GM21367 (cell line): ENCODE results near the gene RPL22.
"Not testable (repeated sequence)": the region's sequence is repeated elsewhere in the genome, so short reads cannot be mapped to it uniquely, and the experiment has no call there.

Source experiments
- ATAC-seq: cut with Tn5 transposase; IDR thresholded peaks from one replicate; pipeline ENCODE4 v1.9.1; 2021; ENCODE audit not compliant: unreplicated experiment

Gene RPL22

GRCh38 chr1:6234502-6235295 is 35.3 kb upstream of the RPL22 start:
- no peak for ATAC-seq

DNA sequence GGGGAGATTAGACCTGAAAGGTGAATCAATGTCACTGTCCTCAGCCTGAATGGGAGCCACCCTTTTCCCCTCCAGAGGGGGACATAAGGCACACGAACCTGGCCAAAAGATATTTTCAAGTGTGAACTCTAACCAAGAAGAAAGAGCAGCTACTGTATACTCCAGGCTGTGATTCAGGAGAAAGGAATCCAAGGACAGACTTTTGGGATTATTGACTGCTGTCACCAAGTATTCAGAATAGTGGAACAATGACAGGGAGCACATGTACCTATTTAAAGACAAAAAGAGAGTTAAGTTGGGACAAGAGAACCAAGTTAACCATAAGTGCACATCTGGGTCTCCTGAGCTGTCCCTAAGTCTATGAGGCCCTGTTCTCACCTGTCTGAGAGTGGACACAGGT is 34.0 kb upstream of the RPL22 start:
- ATAC-seq, result no peak

DNA sequence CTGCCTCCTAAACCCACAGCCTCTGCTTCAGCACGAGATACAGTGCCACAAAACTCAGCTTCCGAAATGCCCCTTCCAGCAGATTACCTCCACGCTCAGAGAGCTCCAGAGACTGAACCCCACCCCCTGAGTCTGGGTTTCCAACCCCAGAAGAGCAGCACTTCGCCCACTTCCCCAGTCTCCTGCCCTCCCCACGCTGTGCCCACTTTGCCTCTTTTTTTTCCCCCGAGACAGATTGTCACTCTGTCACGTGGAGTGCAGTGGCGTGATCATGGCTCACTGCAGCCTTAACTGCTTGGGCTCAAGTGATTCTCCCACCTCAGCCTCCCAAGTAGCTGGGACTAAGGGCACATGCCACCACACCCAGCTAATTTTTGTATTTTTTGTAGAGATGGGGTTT is 26.3 kb upstream of the RPL22 start:
- ATAC-seq, result no peak

DNA sequence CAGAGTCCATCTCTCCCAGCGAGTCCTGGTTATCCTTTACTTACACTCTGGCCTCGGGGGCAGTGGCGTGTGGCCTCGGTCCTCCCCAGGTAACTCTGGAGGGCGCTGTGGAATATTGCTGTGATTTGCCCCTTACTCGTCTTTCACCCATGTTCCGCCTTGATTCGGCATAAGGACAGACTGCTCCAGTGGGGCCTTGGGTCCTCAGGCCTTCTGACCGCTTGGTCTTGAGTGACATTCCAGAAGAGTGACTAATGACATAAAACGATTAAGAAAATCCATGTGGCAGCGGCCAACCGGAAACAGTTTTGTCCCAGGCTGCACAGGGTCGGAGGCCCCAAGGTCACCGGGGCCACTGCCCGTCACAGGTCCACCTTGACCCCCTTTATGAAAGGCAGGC is 25.3 kb upstream of the RPL22 start:
- ATAC-seq, result no peak

DNA sequence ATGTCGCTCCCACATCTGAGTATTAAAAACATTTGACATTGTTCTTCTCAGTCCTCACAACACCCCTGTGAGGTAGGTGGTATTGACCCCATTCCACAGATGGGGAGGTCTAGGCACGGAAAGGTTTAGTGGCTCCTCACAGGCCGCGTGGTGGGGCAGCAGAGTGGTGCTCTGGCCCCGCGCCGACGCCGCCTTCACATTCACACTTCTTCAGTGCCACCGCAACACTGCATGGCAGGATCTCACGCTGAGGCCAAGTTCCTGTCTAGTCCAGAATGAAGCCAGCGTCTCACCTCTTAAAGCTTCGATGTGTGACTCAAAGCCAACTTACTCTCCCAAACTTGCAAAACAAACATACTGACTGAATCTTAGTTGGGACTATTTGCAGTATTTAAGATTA is 24.2 kb upstream of the RPL22 start:
- ATAC-seq, result no peak

DNA sequence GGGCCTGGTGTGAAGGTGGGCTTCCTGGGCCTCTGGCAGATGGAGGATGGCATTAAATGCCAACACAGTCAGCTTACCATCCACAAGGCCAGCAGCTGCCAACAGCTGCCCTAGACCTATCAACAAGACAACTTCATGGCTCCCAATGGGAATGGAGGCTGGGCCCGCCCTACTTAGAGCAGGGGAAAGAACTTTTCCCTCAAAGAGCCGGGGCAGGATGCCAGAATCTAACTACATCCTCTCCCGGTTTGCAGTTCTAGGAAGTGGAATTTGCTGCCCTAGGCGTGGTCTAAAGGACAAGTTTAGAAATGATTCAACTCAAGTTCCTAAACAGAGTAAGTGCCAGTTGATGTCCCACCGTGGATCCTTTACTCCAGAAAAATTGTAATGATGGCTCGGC is 23.2 kb upstream of the RPL22 start:
- ATAC-seq, result no peak

- no peak for ATAC-seq
Measured at GRCh38 chr1:6221210-6221784, 21.9 kb upstream of the RPL22 start.

DNA sequence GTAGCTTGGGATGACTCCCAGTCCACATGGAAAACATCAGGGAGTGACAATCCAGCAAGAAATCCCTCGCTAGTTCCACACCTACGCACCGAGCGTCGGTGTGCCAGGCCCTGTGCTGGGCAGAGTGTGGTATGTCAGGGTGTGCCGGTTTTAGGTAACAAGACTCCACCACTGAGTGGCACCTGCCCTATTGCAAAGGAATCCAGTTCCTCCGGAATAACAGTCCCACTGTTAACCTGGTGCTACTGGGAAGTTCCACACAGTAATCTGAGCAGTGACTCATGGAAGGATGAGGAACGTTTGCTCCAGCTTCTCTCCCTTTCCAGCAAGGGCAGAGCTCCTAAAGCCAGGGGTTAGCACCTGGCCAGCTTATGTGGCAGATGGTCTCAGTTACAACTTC is 20.8 kb upstream of the RPL22 start:
- ATAC-seq, result no peak

GRCh38 chr1:6219641-6220040 is 20.2 kb upstream of the RPL22 start:
- ATAC-seq, result not testable (repeated sequence)

DNA sequence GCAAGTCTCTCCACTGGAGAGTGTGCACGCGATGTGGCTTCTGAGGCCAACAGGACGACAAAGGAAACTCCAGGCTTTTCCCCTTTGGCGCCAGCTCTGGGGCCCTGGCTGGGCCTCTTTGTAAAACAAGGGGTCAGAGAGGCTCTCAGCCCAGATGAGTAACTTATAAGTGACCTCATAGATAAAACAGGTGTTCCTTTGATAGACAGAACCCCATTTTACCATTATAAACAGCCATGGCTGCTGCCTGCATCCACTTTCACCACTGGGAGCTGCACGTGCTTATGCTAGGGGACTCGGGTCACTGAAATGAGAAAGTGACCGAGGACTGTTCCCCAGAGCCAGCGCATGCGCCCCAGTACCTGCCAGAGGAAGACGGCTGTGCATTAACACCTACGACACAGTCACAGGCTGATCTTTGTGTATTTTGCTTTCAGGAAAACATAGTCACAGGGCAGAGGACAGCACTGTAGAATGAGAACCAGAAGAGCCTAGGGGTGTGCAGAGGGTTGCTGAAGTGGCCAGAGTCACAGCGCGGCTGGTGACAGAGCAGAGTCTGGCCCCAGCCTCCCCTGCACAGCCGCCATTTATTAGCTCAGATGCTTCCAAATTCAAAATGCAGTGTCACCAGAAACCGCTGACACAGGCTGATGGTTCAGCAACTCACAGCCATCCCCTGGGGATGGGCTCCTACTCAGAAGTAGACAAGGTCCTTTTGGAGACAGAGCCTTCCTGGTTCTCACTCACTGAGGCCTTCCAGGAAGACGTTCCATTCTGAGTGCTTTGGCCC is 19.2 kb upstream of the RPL22 start:
- ATAC-seq, result no peak

- ATAC-seq, result no peak
Measured at GRCh38 chr1:6212193-6212959, 13.0 kb upstream of the RPL22 start.

- no peak for ATAC-seq
Measured at GRCh38 chr1:6211731-6212130, 12.3 kb upstream of the RPL22 start.

GRCh38 chr1:6210591-6211355 is 11.4 kb upstream of the RPL22 start:
- ATAC-seq, result no peak

DNA sequence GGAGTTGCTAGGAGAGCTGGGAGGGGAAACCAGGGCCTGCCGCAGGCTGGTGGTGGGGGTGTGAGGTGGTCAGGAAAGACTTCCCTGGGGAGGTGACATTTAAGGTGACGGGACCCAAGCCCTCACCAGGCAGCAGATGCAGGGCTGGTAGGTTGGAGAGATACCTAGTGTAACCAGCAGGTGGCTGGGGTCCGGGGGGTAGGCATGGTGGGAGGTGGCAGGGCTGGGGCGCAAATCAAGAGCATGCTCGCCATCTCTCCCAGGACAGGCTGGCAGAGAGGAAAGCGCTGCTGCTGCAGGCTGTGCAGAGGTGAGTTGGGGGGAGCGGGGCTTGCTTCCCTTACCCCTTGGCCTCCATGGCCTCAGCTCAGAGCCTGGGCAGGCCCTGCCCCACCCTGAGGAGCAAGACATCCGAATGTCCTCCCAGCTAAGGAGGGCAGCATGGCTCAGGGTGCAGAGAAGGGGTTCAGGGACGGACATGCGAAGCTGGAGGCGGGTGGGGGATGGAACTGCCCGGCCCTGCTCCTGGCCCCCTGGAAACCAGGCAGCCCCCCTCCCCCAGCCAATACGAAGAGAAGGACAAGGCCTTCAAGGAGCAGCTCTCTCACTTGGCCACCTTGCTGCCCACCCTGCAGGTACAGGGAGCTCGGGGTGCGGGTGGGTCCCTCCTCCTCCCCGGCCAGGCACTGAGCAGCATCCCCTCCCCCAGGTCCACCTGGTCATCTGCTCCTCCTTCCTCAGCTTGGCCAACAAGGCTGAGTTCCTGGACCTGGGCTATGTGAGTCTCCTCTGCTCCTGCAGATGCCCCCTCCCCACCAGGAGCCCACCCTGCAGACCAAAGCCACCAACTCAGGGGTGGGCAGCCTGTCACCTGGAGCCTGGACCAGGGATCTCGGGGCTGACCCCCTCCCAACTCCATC is 10.5 kb upstream of the RPL22 start:
- ATAC-seq, result no peak

GRCh38 chr1:6208723-6209660 is 9.6 kb upstream of the RPL22 start:
- no peak for ATAC-seq

- no peak for ATAC-seq
Measured at GRCh38 chr1:6207921-6208320, 8.5 kb upstream of the RPL22 start.

DNA sequence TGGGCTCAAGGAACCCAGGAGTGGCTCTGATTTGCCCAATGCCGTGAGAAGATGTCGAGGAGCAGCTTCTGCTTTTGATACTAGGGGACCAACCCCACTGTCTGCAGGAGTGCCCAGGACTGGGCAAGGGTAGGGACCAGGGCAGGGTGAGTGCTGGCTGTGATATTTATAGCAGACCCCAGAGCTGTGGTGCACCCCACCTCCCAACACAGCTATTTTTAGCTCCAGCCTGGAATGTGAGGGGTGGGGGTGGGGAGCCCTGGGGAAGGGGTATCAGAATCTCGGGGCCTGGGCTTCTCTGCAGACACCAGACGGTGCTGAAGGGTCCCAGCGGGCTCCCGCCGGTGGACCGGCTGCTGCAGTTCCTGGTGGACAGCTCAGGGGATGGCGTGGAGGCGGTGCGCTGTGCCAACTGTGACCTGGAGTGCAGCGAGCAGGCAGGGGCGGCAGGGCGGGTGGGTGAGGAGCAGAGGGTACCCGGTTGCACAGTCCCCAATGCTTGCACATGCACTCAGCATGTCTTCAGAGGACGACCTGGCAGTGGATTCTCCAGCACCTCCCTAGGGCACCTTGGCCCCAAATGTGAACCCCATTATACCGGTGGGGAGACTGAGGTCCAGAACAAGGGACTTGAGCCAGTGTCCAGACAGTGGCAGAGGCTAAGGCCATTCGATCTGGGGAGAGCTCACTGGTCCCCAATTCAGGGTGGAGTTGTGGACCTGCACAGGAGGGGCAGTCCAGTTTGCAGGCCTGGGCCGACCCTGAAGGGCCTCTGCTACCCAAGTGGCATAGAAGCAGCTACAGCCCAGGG is 7.9 kb upstream of the RPL22 start:
- no peak for ATAC-seq

- no peak for ATAC-seq
Measured at GRCh38 chr1:6206520-6206855, 7.1 kb upstream of the RPL22 start.
